Testis (tissue), 2 donors: ENCODE data around the gene XIRP2.

Source experiments
- CTCF ChIP-seq, 3 experiments: fragments of 450-650 bp in 2 of 3; fragments of 200-600 bp in 1 of 3; sonication (generic) in 1 of 3; IDR thresholded peaks; one replicate each; pipeline ENCODE4 v1.5.1; 2016 to 2019; ENCODE audit warnings: antibody characterized with exemption in 3 of 3, mild to moderate bottlenecking in 2 of 3, moderate library complexity in 1 of 3
- POLR2A ChIP-seq: fragments of 450-650 bp; IDR thresholded peaks from one replicate; pipeline ENCODE4 v1.6.1; 2017; ENCODE audit warnings: antibody characterized with exemption, mild to moderate bottlenecking, moderate library complexity

GRCh38 chr2:167183931-167184330 lies 295.7 kb downstream of the XIRP2 start:
- TF ChIP-seq CTCF (IDR thresholded peaks at IDR 0.05) = no peak
- no peak for TF ChIP-seq POLR2A
